HG03460 (cell line): ENCODE measurements around the gene SURF1.
"Not testable (repeated sequence)": the region's sequence is repeated elsewhere in the genome, so short reads cannot be mapped to it uniquely, and the experiment has no call there.

Experiments used
- ATAC-seq: cut with Tn5 transposase; IDR thresholded peaks from one replicate; pipeline ENCODE4 v1.9.1; 2021; ENCODE audit not compliant: unreplicated experiment

SURF1 gene

GRCh38 chr9:133327834-133328484 lies 28.3 kb downstream of the SURF1 start:
- no peak for ATAC-seq

- not testable (repeated sequence) for ATAC-seq
These were observed 29.3 kb downstream of the SURF1 start for GRCh38 chr9:133327021-133327420.

- ATAC-seq: no peak
These were observed 32.1 kb downstream of the SURF1 start for GRCh38 chr9:133323991-133324703.

- no peak for ATAC-seq
These were observed 33.1 kb downstream of the SURF1 start for GRCh38 chr9:133323211-133323610.

GRCh38 chr9:133322701-133323100 lies 33.6 kb downstream of the SURF1 start:
- ATAC-seq: no peak

GRCh38 chr9:133321411-133321935 lies 34.8 kb downstream of the SURF1 start:
- no peak for ATAC-seq

GRCh38 chr9:133320421-133320881 lies 35.8 kb downstream of the SURF1 start:
- ATAC-seq: no peak

- not testable (repeated sequence) for ATAC-seq
These were observed 38.7 kb downstream of the SURF1 start for GRCh38 chr9:133317551-133317950.

GRCh38 chr9:133315997-133316396 lies 40.3 kb downstream of the SURF1 start:
- no peak for ATAC-seq

GRCh38 chr9:133309608-133310007 lies 46.7 kb downstream of the SURF1 start:
- no peak for ATAC-seq

GRCh38 chr9:133307301-133307700 lies 49.0 kb downstream of the SURF1 start:
- no peak for ATAC-seq

- ATAC-seq: no peak
These were observed 49.8 kb downstream of the SURF1 start for GRCh38 chr9:133306242-133307204.

GRCh38 chr9:133305731-133306130 lies 50.6 kb downstream of the SURF1 start:
- ATAC-seq: no peak

- no peak for ATAC-seq
These were observed 51.6 kb downstream of the SURF1 start for GRCh38 chr9:133304477-133305377.

GRCh38 chr9:133304158-133304470 lies 52.2 kb downstream of the SURF1 start:
- no peak for ATAC-seq

- ATAC-seq: no peak
These were observed 52.8 kb downstream of the SURF1 start for GRCh38 chr9:133303266-133304157.
